GM13976 (cell line): ENCODE measurements around the gene KRTAP9-1.

Source experiments
- DNase-seq: peaks from one replicate; pipeline ENCODE4 v3.0.0; 2012; ENCODE audit warnings: low spot score
- in situ Hi-C: fragments of 300-500 bp; cut with MboI; formaldehyde crosslinking; loops from one replicate; pipeline ENCODE4 v1.12.0; 2022; ENCODE audit warnings: low sequenced_read_pairs, mixed read lengths, inconsistent platforms; ENCODE audit not compliant: unreplicated experiment
- TF ChIP-seq, protein P1 (sequence below): IDR thresholded peaks from 2 replicates; pipeline ENCODE4 v1.5.1; 2012; ENCODE audit warnings: borderline replicate concordance, mild to moderate bottlenecking; ENCODE audit not compliant: insufficient read depth; ENCODE audit errors: extremely low read depth, missing control alignments, control extremely low read depth

The KRTAP9-1 gene

DNA sequence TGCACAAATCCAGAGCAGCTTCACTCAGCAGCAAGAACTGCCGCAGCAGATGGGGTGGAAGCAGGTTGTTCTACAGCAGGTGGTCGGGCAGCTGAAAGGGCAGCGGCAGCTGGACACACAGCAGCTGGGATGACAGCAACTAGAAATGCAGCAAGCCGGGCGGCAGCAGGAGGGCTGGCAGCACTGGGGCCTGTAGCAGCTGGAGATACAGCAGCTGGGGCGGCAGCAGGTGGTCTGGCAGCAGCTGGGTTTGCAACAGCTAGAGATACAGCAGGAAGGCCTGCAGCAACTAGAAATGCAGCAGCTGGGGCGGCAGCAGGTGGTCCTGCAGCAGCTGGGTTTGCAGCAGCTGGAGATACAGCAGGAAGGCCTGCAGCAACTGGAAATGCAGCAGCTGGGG lies 22.1 kb upstream of the KRTAP9-1 start:
- in situ Hi-C loops = no loop called here
- TF ChIP-seq, protein P1, sequence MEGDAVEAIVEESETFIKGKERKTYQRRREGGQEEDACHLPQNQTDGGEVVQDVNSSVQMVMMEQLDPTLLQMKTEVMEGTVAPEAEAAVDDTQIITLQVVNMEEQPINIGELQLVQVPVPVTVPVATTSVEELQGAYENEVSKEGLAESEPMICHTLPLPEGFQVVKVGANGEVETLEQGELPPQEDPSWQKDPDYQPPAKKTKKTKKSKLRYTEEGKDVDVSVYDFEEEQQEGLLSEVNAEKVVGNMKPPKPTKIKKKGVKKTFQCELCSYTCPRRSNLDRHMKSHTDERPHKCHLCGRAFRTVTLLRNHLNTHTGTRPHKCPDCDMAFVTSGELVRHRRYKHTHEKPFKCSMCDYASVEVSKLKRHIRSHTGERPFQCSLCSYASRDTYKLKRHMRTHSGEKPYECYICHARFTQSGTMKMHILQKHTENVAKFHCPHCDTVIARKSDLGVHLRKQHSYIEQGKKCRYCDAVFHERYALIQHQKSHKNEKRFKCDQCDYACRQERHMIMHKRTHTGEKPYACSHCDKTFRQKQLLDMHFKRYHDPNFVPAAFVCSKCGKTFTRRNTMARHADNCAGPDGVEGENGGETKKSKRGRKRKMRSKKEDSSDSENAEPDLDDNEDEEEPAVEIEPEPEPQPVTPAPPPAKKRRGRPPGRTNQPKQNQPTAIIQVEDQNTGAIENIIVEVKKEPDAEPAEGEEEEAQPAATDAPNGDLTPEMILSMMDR = no peak
- no peak for DNase-seq

DNA sequence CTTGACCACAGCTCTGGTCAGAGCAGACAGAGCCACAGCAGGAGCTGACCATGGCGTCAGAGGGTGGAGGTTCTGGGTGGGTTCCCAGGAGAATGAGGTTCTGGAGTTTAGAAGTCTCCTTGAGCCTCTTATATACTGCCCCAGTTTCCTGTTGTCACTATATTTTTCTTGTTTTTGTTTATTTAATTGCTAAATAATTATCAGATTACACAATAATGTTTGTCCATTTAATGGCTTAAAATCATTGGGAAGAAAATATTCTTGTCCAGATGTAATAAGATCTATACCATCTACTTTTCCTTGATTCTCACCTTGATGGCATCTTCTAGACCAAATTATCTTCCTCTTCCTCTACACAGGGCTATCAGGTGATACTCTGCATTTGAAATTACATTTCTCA lies 21.6 kb upstream of the KRTAP9-1 start, which contains the start of gene KRTAP4-3:
KRTAP4-3 (minus strand) TSS at position 101 of the 400 bp plus-strand sequence; CDS start at position 52, 49 bp downstream.
- in situ Hi-C loops = no loop called here
- TF ChIP-seq, protein P1 = no peak
- no peak for DNase-seq

DNA sequence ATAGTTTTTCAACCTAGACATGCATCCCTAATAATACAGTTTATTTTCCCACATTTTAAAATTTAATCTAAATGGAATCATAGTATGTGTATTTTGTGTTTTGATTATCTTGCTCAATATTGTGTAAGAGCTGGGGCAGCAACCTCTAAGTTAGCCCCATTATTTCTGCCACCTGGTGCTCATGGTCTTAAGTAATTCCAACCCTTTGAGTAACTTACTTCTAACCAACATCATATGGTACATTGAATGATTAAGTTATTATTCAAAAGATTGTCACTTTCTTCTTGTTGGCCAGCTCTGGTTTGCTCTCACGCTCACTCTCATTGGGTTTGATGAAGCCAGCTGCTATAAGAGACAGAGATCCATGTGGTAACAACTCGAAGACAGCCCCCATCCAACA lies 17.8 kb upstream of the KRTAP9-1 start:
- in situ Hi-C loops = no loop called here
- no peak for DNase-seq
- TF ChIP-seq, protein P1 = no peak

DNA sequence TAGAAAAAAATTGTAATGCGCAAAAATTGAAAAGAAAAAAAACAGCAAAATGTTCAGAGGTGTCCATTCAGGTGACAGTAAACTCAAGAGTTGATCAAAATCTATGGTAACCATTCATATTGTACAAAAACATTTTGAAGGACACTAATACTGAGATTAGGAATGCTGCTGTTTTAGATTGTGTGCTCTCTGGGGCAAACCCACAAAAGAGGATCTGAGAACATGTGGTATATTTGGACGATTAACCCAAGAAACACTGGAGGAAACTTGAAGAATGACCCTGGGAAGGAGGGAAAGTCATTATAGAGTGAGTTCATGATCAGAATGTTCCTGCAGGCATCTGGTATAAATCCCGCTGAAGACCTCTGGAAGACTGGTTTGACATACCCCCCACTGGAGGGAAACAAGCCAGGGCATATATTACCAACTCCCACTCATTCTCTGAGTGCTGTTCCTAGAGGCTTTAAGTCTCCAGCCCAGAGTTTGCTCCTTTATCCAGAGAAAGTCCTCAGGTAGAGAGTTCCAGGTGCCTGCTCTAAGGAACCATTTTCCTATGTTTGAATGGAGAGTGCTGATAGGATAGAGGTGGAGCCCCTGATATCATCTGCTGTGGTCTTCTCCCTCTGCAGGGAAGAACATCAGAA lies 12.8 kb upstream of the KRTAP9-1 start:
- in situ Hi-C loops = no loop called here
- TF ChIP-seq, protein P1 = no peak
- no peak for DNase-seq

DNA sequence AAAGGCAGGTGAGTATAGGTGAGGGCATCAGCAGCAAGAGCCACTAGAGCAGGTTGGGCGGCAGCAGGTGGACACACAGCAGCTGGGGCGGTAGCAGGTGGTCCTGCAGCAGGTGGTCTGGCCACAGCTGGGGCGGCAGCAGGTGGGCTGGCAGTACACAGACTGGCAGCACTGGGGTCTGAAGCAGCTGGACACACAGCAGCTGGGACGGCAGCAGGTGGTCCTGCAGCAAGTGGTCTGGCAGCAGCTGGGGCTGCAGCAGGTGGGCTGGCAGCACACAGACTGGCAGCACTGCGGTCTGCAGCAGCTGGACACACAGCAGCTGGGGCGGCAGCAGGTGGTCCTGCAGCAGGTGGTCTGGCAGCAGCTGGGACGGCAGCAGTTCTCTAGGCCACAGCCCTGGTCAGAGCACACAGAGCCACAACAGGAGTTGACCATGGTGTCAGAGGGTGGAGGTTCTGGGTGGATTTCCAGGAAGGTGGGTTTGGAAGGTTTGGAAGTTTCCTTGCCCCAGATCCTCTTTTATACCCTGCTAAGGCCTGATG lies 11.9 kb upstream of the KRTAP9-1 start, which contains the start of gene KRTAP4-2:
KRTAP4-2 (minus strand) TSS at position 495 of the 545 bp plus-strand sequence; CDS start at position 438, 57 bp downstream.
- in situ Hi-C loops = no loop called here
- no peak for DNase-seq
- TF ChIP-seq, protein P1 = no peak

DNA sequence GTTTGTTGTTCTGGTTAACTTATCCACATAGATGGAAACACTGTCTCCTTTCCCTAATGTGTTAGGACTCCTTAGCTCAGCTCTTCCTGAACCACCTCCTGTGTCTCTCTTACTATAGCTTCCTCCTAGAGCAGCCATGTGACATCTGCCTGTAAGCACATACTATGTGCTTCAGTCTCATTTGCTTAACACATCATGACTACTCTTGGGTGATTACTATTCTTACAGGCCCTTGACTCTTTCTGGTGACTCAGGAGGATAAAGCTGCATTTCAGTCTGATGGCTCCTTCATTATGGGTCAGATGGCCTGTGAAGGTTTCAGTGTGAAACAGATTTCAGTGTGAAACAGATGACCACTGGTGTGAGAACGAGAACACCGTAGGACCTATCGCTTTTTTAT lies 11.3 kb upstream of the KRTAP9-1 start:
- in situ Hi-C loops = no loop called here
- TF ChIP-seq, protein P1 = no peak
- no peak for DNase-seq
